ENCODE measurements around the gene SNAI1. TPM values are rescaled to one million over a fixed set of nuclear protein-coding genes. Genes with fewer than 3 reads are reported as not detected.

The SNAI1 gene
- total RNA-seq, 6 experiments from 2014 or later, result 4.7 to 6.8 (median 5.2) TPM

GRCh38 chr20:49938173-49939163 is 44.3 kb upstream of the SNAI1 start:
- H3K4me1 Mint-ChIP-seq (ENCODE audit: low read depth), result peaks cover 33% of the 10 kb centered on the region
- H3K9me3 Mint-ChIP-seq, result no peaks in the 10 kb centered on the region
- peaks cover 2% of the 10 kb centered on the region for H3K27me3 Mint-ChIP-seq (ENCODE audit: insufficient read depth)
- H3K36me3 Mint-ChIP-seq (ENCODE audit: low read depth), result peaks cover 19% of the 10 kb centered on the region
- peak overlapping the region; percentile 76 for H3K27ac Mint-ChIP-seq
- no peak for TF ChIP-seq CTCF (IDR thresholded peaks at IDR 0.05)
- DNase-seq, result peak; percentile 46
- peak overlapping the region; percentile 99 for H3K4me3 Mint-ChIP-seq

GRCh38 chr20:49941456-49941855 is 41.3 kb upstream of the SNAI1 start:
- DNase-seq, result no peak

GRCh38 chr20:49942303-49942702 is 40.5 kb upstream of the SNAI1 start:
- no peak for DNase-seq
- H3K36me3 Mint-ChIP-seq (ENCODE audit: low read depth), result peaks cover 38% of the 10 kb centered on the region

More at GRCh38 chr20:49941456-49941855, 41.3 kb upstream of the SNAI1 start:
- peaks cover 30% of the 10 kb centered on the region for H3K36me3 Mint-ChIP-seq (ENCODE audit: low read depth)
- no peaks in the 10 kb centered on the region for H3K9me3 Mint-ChIP-seq
- H3K4me1 Mint-ChIP-seq (ENCODE audit: low read depth), result peaks cover 28% of the 10 kb centered on the region
- H3K27me3 Mint-ChIP-seq (ENCODE audit: insufficient read depth), result no peaks in the 10 kb centered on the region; the same call in 1 of the 2 replicates
- no peak for TF ChIP-seq CTCF (IDR thresholded peaks at IDR 0.05)
- no peak overlapping the region for H3K4me3 Mint-ChIP-seq
- no peak overlapping the region for H3K27ac Mint-ChIP-seq

GRCh38 chr20:49942942-49943341 is 39.8 kb upstream of the SNAI1 start:
- no peaks in the 10 kb centered on the region for H3K9me3 Mint-ChIP-seq
- H3K4me1 Mint-ChIP-seq (ENCODE audit: low read depth), result peaks cover 32% of the 10 kb centered on the region
- no peak for DNase-seq
- no peak for TF ChIP-seq CTCF (IDR thresholded peaks at IDR 0.05)
- no peak overlapping the region for H3K27ac Mint-ChIP-seq
- peaks cover 45% of the 10 kb centered on the region for H3K36me3 Mint-ChIP-seq (ENCODE audit: low read depth)
- no peak overlapping the region for H3K4me3 Mint-ChIP-seq
- no peaks in the 10 kb centered on the region; the same call in none of the 2 replicates for H3K27me3 Mint-ChIP-seq (ENCODE audit: insufficient read depth)

More at GRCh38 chr20:49942303-49942702, 40.5 kb upstream of the SNAI1 start:
- Mint-ChIP-seq H3K4me3 (no peak overlapping the region), H3K4me1 (ENCODE audit: low read depth) (peaks cover 32% of the 10 kb centered on the region), H3K27me3 (ENCODE audit: insufficient read depth) (no peaks in the 10 kb centered on the region; the same call in 1 of the 2 replicates), H3K9me3 (no peaks in the 10 kb centered on the region), H3K27ac (no peak overlapping the region)
- TF ChIP-seq CTCF (IDR thresholded peaks at IDR 0.05), result no peak

- Mint-ChIP-seq H3K4me1 (ENCODE audit: low read depth) (peaks cover 35% of the 10 kb centered on the region), H3K27me3 (ENCODE audit: insufficient read depth) (peaks cover 2% of the 10 kb centered on the region; the same call in 1 of the 2 replicates), H3K27ac (no peak overlapping the region), H3K36me3 (ENCODE audit: low read depth) (peaks cover 54% of the 10 kb centered on the region), H3K9me3 (no peaks in the 10 kb centered on the region), H3K4me3 (no peak overlapping the region)
- DNase-seq, result no peak
- TF ChIP-seq CTCF (IDR thresholded peaks at IDR 0.05), result no peak
These were observed 37.5 kb upstream of the SNAI1 start for GRCh38 chr20:49945306-49945700.
